Fibroblast of skin of scalp (primary cell): Measurements from ENCODE around the gene LPAR3.

Experiments used
- DNase-seq: peaks from one replicate; pipeline ENCODE4 v3.0.0-alpha.2; 2013

Gene LPAR3

GRCh38 chr1:84855691-84856630, 37.0 kb downstream of the LPAR3 start:
- no peak for DNase-seq

GRCh38 chr1:84855168-84855567, 37.8 kb downstream of the LPAR3 start:
- DNase-seq: no peak

- DNase-seq: peak; percentile 66
Observed at GRCh38 chr1:84853741-84854721, 39.0 kb downstream of the LPAR3 start.

- peak; percentile 89 for DNase-seq
Observed at GRCh38 chr1:84851839-84852238, 41.2 kb downstream of the LPAR3 start.

GRCh38 chr1:84849357-84849975, 43.5 kb downstream of the LPAR3 start:
- DNase-seq: no peak

GRCh38 chr1:84847253-84848250, 45.5 kb downstream of the LPAR3 start:
- peak; percentile 94 for DNase-seq

- peak; percentile 6 for DNase-seq
Observed at GRCh38 chr1:84846387-84846786, 46.6 kb downstream of the LPAR3 start.

- no peak for DNase-seq
Observed at GRCh38 chr1:84845357-84845756, 47.6 kb downstream of the LPAR3 start.

GRCh38 chr1:84844094-84844493, 48.9 kb downstream of the LPAR3 start:
- DNase-seq: no peak

GRCh38 chr1:84842748-84843231, 50.2 kb downstream of the LPAR3 start:
- DNase-seq: no peak

- DNase-seq: no peak
Observed at GRCh38 chr1:84841971-84842370, 51.0 kb downstream of the LPAR3 start.

GRCh38 chr1:84840346-84840745, 52.7 kb downstream of the LPAR3 start:
- no peak for DNase-seq

GRCh38 chr1:84839544-84839943, 53.5 kb downstream of the LPAR3 start:
- DNase-seq: no peak

- DNase-seq: peak; percentile 56
Observed at GRCh38 chr1:84836145-84836544, 56.9 kb downstream of the LPAR3 start.

GRCh38 chr1:84835169-84835568, 57.8 kb downstream of the LPAR3 start:
- DNase-seq: no peak

GRCh38 chr1:84834419-84835064, 58.5 kb downstream of the LPAR3 start:
- peak; percentile 20 for DNase-seq

- no peak for DNase-seq
Observed at GRCh38 chr1:84833194-84833593, 59.8 kb downstream of the LPAR3 start.

- DNase-seq: no peak
Observed at GRCh38 chr1:84830136-84830535, 62.9 kb downstream of the LPAR3 start.

- no peak for DNase-seq
Observed at GRCh38 chr1:84827976-84828375, 65.0 kb downstream of the LPAR3 start.

GRCh38 chr1:84827555-84827954, 65.5 kb downstream of the LPAR3 start:
- no peak for DNase-seq

- peak; percentile 7 for DNase-seq
Observed at GRCh38 chr1:84825161-84825560, 67.8 kb downstream of the LPAR3 start.
